ENCODE measurements around the gene ZNF850.

Gene ZNF850

GRCh38 chr19:36745870-36746269 is 26.7 kb downstream of the ZNF850 start:
- TF ChIP-seq GATA3 (IDR thresholded peaks at IDR 0.05; ENCODE audit: low read depth, low read length) (no peak), GATA2 (IDR thresholded peaks at IDR 0.05; ENCODE audit: low read depth, low read length) (no peak)

GRCh38 chr19:36719687-36720556 is 52.7 kb downstream of the ZNF850 start:
- TF ChIP-seq GATA3 (IDR thresholded peaks at IDR 0.05; ENCODE audit: low read depth, low read length) (no peak), GATA2 (IDR thresholded peaks at IDR 0.05; ENCODE audit: low read depth, low read length) (no peak)

GRCh38 chr19:36709423-36709822 is 63.2 kb downstream of the ZNF850 start:
- TF ChIP-seq GATA2 (IDR thresholded peaks at IDR 0.05; ENCODE audit: low read depth, low read length): no peak
- TF ChIP-seq GATA3 (IDR thresholded peaks at IDR 0.05; ENCODE audit: low read depth, low read length): no peak

GRCh38 chr19:36707134-36707533 is 65.5 kb downstream of the ZNF850 start:
- no peak for TF ChIP-seq GATA2 (IDR thresholded peaks at IDR 0.05; ENCODE audit: low read depth, low read length)
- no peak for TF ChIP-seq GATA3 (IDR thresholded peaks at IDR 0.05; ENCODE audit: low read depth, low read length)

GRCh38 chr19:36688058-36688457 is 84.5 kb downstream of the ZNF850 start:
- TF ChIP-seq GATA2 (IDR thresholded peaks at IDR 0.05; ENCODE audit: low read depth, low read length) (no peak), GATA3 (IDR thresholded peaks at IDR 0.05; ENCODE audit: low read depth, low read length) (no peak)

GRCh38 chr19:36687214-36688056 is 85.2 kb downstream of the ZNF850 start, which contains the start of gene ZNF567:
Gene ZNF567, plus strand, starts transcription at chr19:36687612. Its CDS starts 7,256 bp downstream, at chr19:36694868.
- TF ChIP-seq GATA3 (IDR thresholded peaks at IDR 0.05; ENCODE audit: low read depth, low read length) (no peak), GATA2 (IDR thresholded peaks at IDR 0.05; ENCODE audit: low read depth, low read length) (no peak)

GRCh38 chr19:36686365-36687213 is 86.0 kb downstream of the ZNF850 start:
- no peak for TF ChIP-seq GATA2 (IDR thresholded peaks at IDR 0.05; ENCODE audit: low read depth, low read length)
- no peak for TF ChIP-seq GATA3 (IDR thresholded peaks at IDR 0.05; ENCODE audit: low read depth, low read length)

- TF ChIP-seq GATA3 (IDR thresholded peaks at IDR 0.05; ENCODE audit: low read depth, low read length) (no peak), GATA2 (IDR thresholded peaks at IDR 0.05; ENCODE audit: low read depth, low read length) (no peak)
Measured at GRCh38 chr19:36685835-36686234, 86.8 kb downstream of the ZNF850 start.

- TF ChIP-seq GATA3 (IDR thresholded peaks at IDR 0.05; ENCODE audit: low read depth, low read length): no peak
- no peak for TF ChIP-seq GATA2 (IDR thresholded peaks at IDR 0.05; ENCODE audit: low read depth, low read length)
Measured at GRCh38 chr19:36679455-36679854, 93.2 kb downstream of the ZNF850 start.

- TF ChIP-seq GATA2 (IDR thresholded peaks at IDR 0.05; ENCODE audit: low read depth, low read length): no peak
- TF ChIP-seq GATA3 (IDR thresholded peaks at IDR 0.05; ENCODE audit: low read depth, low read length): no peak
Measured at GRCh38 chr19:36674201-36674600, 98.4 kb downstream of the ZNF850 start.

GRCh38 chr19:36672368-36672767 is 100.2 kb downstream of the ZNF850 start:
- TF ChIP-seq GATA2 (IDR thresholded peaks at IDR 0.05; ENCODE audit: low read depth, low read length) (no peak), GATA3 (IDR thresholded peaks at IDR 0.05; ENCODE audit: low read depth, low read length) (no peak)

GRCh38 chr19:36668646-36669045 is 104.0 kb downstream of the ZNF850 start:
- TF ChIP-seq GATA3 (IDR thresholded peaks at IDR 0.05; ENCODE audit: low read depth, low read length) (no peak), GATA2 (IDR thresholded peaks at IDR 0.05; ENCODE audit: low read depth, low read length) (no peak)

- TF ChIP-seq GATA3 (IDR thresholded peaks at IDR 0.05; ENCODE audit: low read depth, low read length): no peak
- TF ChIP-seq GATA2 (IDR thresholded peaks at IDR 0.05; ENCODE audit: low read depth, low read length): no peak
Measured at GRCh38 chr19:36665832-36666231, 106.8 kb downstream of the ZNF850 start.
